ENCODE data around the gene SYNE3.

DNA sequence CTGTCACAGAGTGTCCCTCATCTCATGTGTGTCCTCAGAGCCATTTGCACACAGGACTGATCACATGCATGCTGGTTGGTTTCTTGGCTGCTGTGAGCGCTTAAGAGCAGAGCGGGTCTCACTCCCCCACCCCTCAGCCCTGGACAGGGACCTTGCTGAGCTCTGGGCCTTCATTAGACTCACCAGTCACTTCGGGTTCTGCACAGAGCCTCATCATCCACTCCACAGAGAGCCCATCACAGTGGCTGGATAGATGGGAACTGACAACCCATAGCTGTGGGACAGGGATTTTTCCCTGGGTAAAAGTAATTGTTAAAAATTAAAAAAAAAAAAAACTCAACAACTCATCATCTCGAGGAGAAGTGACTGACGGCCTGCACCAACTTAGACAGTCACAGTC is 26.6 kb upstream of the SYNE3 start:
- TF ChIP-seq YY1 (IDR thresholded peaks at IDR 0.05; ENCODE audit: insufficient read depth, insufficient read length): no peak
- no peak for TF ChIP-seq ZNF274 (IDR thresholded peaks at IDR 0.05; ENCODE audit: low read depth, low read length)
- TF ChIP-seq SUZ12 (IDR thresholded peaks at IDR 0.05; ENCODE audit: extremely low read depth, insufficient read depth, insufficient read length): no peak
